Ishikawa (cell line): ENCODE measurements around the gene ATP2C1.

Experiments
- CEBPB ChIP-seq: IDR thresholded peaks from 2 replicates; pipeline ENCODE4 v1.6.1; 2012
- CREB1 ChIP-seq: IDR thresholded peaks from 2 replicates; pipeline ENCODE4 v1.6.1; 2012; ENCODE audit warnings: low read depth
- EGR1 ChIP-seq: IDR thresholded peaks from 2 replicates; pipeline ENCODE4 v1.6.1; 2012
- EP300 ChIP-seq: IDR thresholded peaks from 2 replicates; pipeline ENCODE4 v1.6.1; 2012; ENCODE audit warnings: borderline replicate concordance
- FOXM1 ChIP-seq: IDR thresholded peaks from 2 replicates; pipeline ENCODE4 v1.6.1; 2012; ENCODE audit warnings: low read depth, borderline replicate concordance
- MAX ChIP-seq: IDR thresholded peaks from 2 replicates; pipeline ENCODE4 v1.6.1; 2012
- NFIC ChIP-seq: IDR thresholded peaks from 2 replicates; pipeline ENCODE4 v1.6.1; 2012
- RAD21 ChIP-seq: IDR thresholded peaks from 2 replicates; pipeline ENCODE4 v1.6.1; 2012; ENCODE audit warnings: low read depth
- REST ChIP-seq: IDR thresholded peaks from 2 replicates; pipeline ENCODE4 v1.6.1; 2012; ENCODE audit warnings: low read depth, mild to moderate bottlenecking
- TAF1 ChIP-seq: IDR thresholded peaks from 2 replicates; pipeline ENCODE4 v1.6.1; 2012; ENCODE audit warnings: low read depth, mild to moderate bottlenecking
- TCF12 ChIP-seq: IDR thresholded peaks from 2 replicates; pipeline ENCODE4 v1.6.1; 2012; ENCODE audit warnings: low read depth
- TEAD4 ChIP-seq: IDR thresholded peaks from 2 replicates; pipeline ENCODE4 v1.6.1; 2012
- USF1 ChIP-seq: IDR thresholded peaks from 2 replicates; pipeline ENCODE4 v1.6.1; 2012
- YY1 ChIP-seq: IDR thresholded peaks from 2 replicates; pipeline ENCODE4 v1.6.1; 2012; ENCODE audit warnings: low read depth
- ZBTB7A ChIP-seq: IDR thresholded peaks from 2 replicates; pipeline ENCODE4 v1.6.1; 2012; ENCODE audit warnings: low read depth

Gene ATP2C1

GRCh38 chr3:130935761-130936492 is 42.0 kb downstream of the ATP2C1 start:
- TF ChIP-seq USF1 (no peak), TEAD4 (no peak), RAD21 (no peak), CREB1 (no peak), YY1 (no peak), EP300 (no peak), EGR1 (no peak), REST (no peak), CEBPB (no peak), ZBTB7A (no peak), TAF1 (no peak), TCF12 (no peak), NFIC (no peak)

- TF ChIP-seq FOXM1 = no peak
- TF ChIP-seq NFIC = no peak
- TF ChIP-seq CREB1 = no peak
- TF ChIP-seq ZBTB7A = no peak
- no peak for TF ChIP-seq TAF1
- no peak for TF ChIP-seq RAD21
- no peak for TF ChIP-seq USF1
- TF ChIP-seq TEAD4 = no peak
- TF ChIP-seq CEBPB = no peak
- TF ChIP-seq EP300 = no peak
- no peak for TF ChIP-seq TCF12
- TF ChIP-seq YY1 = no peak
These were observed 45.9 kb downstream of the ATP2C1 start for GRCh38 chr3:130939753-130940152.

GRCh38 chr3:130941793-130942192 is 47.9 kb downstream of the ATP2C1 start:
- no peak for TF ChIP-seq CREB1

- no peak for TF ChIP-seq CEBPB
- no peak for TF ChIP-seq ZBTB7A
- no peak for TF ChIP-seq TCF12
- no peak for TF ChIP-seq TEAD4
- no peak for TF ChIP-seq RAD21
- TF ChIP-seq TAF1 = no peak
- TF ChIP-seq NFIC = no peak
- TF ChIP-seq EP300 = no peak
- no peak for TF ChIP-seq FOXM1
- TF ChIP-seq MAX = no peak
- no peak for TF ChIP-seq USF1
- no peak for TF ChIP-seq CREB1
- no peak for TF ChIP-seq REST
- no peak for TF ChIP-seq EGR1
- no peak for TF ChIP-seq YY1
These were observed 53.0 kb downstream of the ATP2C1 start for GRCh38 chr3:130946882-130947281.

- TF ChIP-seq USF1 (no peak), MAX (no peak), YY1 (no peak), REST (no peak), NFIC (no peak), TEAD4 (no peak), EGR1 (no peak), CEBPB (no peak), CREB1 (no peak), TCF12 (no peak), EP300 (no peak)
These were observed 54.3 kb downstream of the ATP2C1 start for GRCh38 chr3:130948001-130948773.
